CD14-positive monocyte (primary cell): ENCODE results near the gene LIN7B. TPM values are rescaled to one million over a fixed set of nuclear protein-coding genes. Genes with fewer than 3 reads are reported as not detected.

Source experiments
- DNase-seq, 3 donors: peaks; one replicate each; pipeline ENCODE4 v3.0.0-alpha.2; 2011 to 2022
- H2AFZ ChIP-seq: 2 replicates; pipeline ENCODE4 v1.6.0; 2012; ENCODE audit warnings: mild to moderate bottlenecking, low read depth, low read length, inconsistent platforms; ENCODE audit not compliant: insufficient read depth, poor library complexity, severe bottlenecking
- H3K27ac ChIP-seq, 2 donors: 1 replicate in 1 of 2; 2 replicates in 1 of 2; pipeline ENCODE4 v1.5.1; 2012 to 2013; ENCODE audit warnings: low read length in 2 of 2, control low read depth in 1 of 2, inconsistent platforms in 1 of 2, low read depth in 1 of 2, mild to moderate bottlenecking in 1 of 2
- H3K27me3 ChIP-seq, 2 donors: one replicate each; pipeline versions ENCODE4 v1.6.0 to v1.6.1; 2011 to 2013; ENCODE audit warnings: low read length in 2 of 2; ENCODE audit not compliant: control insufficient read depth in 2 of 2, insufficient read depth in 2 of 2
- H3K36me3 ChIP-seq, 2 donors: replicated peaks in 1 of 2; 1 replicate in 1 of 2; 2 replicates in 1 of 2; pipeline versions ENCODE4 v1.5.1 to v1.6.1; 2012 to 2013; ENCODE audit warnings: low read length in 2 of 2, control low read depth in 1 of 2, inconsistent platforms in 1 of 2, mild to moderate bottlenecking in 1 of 2; ENCODE audit not compliant: insufficient read depth in 2 of 2, control insufficient read depth in 1 of 2
- H3K4me1 ChIP-seq, 2 donors: 1 replicate in 1 of 2; 2 replicates in 1 of 2; pipeline versions ENCODE4 v1.5.1 to v1.6.1; 2012 to 2013; ENCODE audit warnings: low read length in 2 of 2, control low read depth in 1 of 2, inconsistent platforms in 1 of 2, mild to moderate bottlenecking in 1 of 2, moderate library complexity in 1 of 2; ENCODE audit not compliant: insufficient read depth in 2 of 2, control insufficient read depth in 1 of 2
- H3K4me2 ChIP-seq: replicated peaks from 2 replicates; pipeline ENCODE3; 2012; ENCODE audit warnings: low read length, moderate library complexity, mild to moderate bottlenecking; ENCODE audit not compliant: poor library complexity, severe bottlenecking; ENCODE audit errors: extremely low read depth
- H3K4me3 ChIP-seq, 3 experiments: fragments of 200-600 bp in 1 of 3; sonication (generic) in 1 of 3; replicated peaks in 1 of 3; 1 replicate in 2 of 3; 2 replicates in 1 of 3; pipeline ENCODE4 v1.5.1; 2011 to 2013; ENCODE audit warnings: low read length in 3 of 3, mild to moderate bottlenecking in 3 of 3, control low read depth in 2 of 3, low read depth in 2 of 3, inconsistent platforms in 1 of 3, moderate library complexity in 1 of 3
- H3K79me2 ChIP-seq: 2 replicates; pipeline ENCODE4 v1.6.0; 2012; ENCODE audit warnings: mild to moderate bottlenecking, control low read depth, inconsistent platforms, low read length, moderate library complexity; ENCODE audit not compliant: insufficient read depth
- H3K9ac ChIP-seq: 2 replicates; pipeline ENCODE4 v1.6.0; 2017; ENCODE audit warnings: low read length, mild to moderate bottlenecking; ENCODE audit not compliant: insufficient read depth, poor library complexity, severe bottlenecking
- H3K9me3 ChIP-seq, 2 donors: replicated peaks in 1 of 2; 1 replicate in 1 of 2; 2 replicates in 1 of 2; pipeline versions ENCODE4 v1.5.1 to v1.6.1; 2012 to 2013; ENCODE audit warnings: low read length in 2 of 2, control low read depth in 1 of 2; ENCODE audit not compliant: control insufficient read depth in 1 of 2, insufficient read depth in 1 of 2
- H4K20me1 ChIP-seq: 2 replicates; pipeline ENCODE4 v1.6.0; 2012; ENCODE audit warnings: mild to moderate bottlenecking, low read length, control low read depth, moderate library complexity; ENCODE audit not compliant: insufficient read depth
- H3K27ac Mint-ChIP-seq, 7 donors: one replicate each; pipeline ENCODE4 v1.8.0; 2020; ENCODE audit warnings: mild to moderate bottlenecking in 7 of 7, mixed read lengths in 7 of 7, moderate library complexity in 6 of 7, inconsistent platforms in 2 of 7
- H3K27me3 Mint-ChIP-seq, 3 donors: one replicate each; pipeline ENCODE4 v1.8.0; 2021 to 2022; ENCODE audit warnings: low read depth in 3 of 3, mild to moderate bottlenecking in 3 of 3, mixed read lengths in 3 of 3, moderate library complexity in 3 of 3, inconsistent platforms in 1 of 3
- H3K36me3 Mint-ChIP-seq, 2 donors: one replicate each; pipeline ENCODE4 v1.8.0; 2020; ENCODE audit warnings: mixed read lengths in 2 of 2, inconsistent platforms in 1 of 2, mild to moderate bottlenecking in 1 of 2
- H3K4me1 Mint-ChIP-seq: one replicate; pipeline ENCODE4 v1.8.0; 2020; ENCODE audit warnings: mild to moderate bottlenecking, mixed read lengths
- H3K4me3 Mint-ChIP-seq, 2 donors: one replicate each; pipeline ENCODE4 v1.8.0; 2020; ENCODE audit warnings: mild to moderate bottlenecking in 2 of 2, mixed read lengths in 2 of 2, moderate library complexity in 1 of 2
- H3K9me3 Mint-ChIP-seq, 7 donors: one replicate each; pipeline ENCODE4 v1.8.0; 2020 to 2022; ENCODE audit warnings: mixed read lengths in 7 of 7, mild to moderate bottlenecking in 6 of 7, moderate library complexity in 6 of 7, inconsistent platforms in 2 of 7
- WGBS: methylation state at CpG from one replicate; pipeline ENCODE4 v1.1.5; 2013; ENCODE audit warnings: missing lambda C conversion rate; ENCODE audit not compliant: insufficient coverage; 5-methylcytosine and 5-hydroxymethylcytosine counted together
- intact Hi-C, 2 donors: fragments of 100-400 bp; cut with micrococcal nuclease; formaldehyde crosslinking; loops; one replicate each; pipeline versions ENCODE4 v1.15.0 to v1.15.1; 2023
- polyA plus RNA-seq, 3 donors: library from polyadenylated mRNA; depleted of rRNA in 1 of 3; unstranded in 2 of 3; stranded (reverse) in 1 of 3; fragments of 300-500 nt in 2 of 3; fragments of >200 nt in 1 of 3; fragmentation: Illumina TruSeq in 2 of 3; gene quantifications; 1 replicate in 2 of 3; 2 replicates in 1 of 3; pipeline ENCODE4 v1.2.3, GENCODE V29; 2012 to 2021
- TF ChIP-seq, protein P1 (sequence below): fragments of 200-600 bp; IDR thresholded peaks from one replicate; pipeline ENCODE4 v1.8.0; 2022; ENCODE audit warnings: antibody characterized with exemption, mild to moderate bottlenecking

Gene LIN7B
- polyA plus RNA-seq, 3 donors, result 4.1 to 9.2 (median 4.2) TPM

DNA sequence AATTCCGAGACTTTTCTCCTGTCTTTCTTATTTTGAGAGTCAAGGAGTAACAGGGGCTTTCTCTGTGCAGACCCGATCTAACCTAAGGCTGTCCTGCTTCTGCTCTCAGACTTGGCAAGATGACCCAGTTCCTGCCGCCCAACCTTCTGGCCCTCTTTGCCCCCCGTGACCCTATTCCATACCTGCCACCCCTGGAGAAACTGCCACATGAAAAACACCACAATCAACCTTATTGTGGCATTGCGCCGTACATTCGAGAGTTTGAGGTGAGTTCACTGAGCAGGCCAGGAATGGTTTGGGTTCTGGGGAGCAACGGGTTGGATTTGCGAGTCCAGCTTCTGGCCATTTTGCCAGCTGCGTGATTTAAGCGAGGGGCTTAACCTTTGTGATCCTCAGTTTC lies 27.9 kb upstream of the LIN7B start:
- H3K36me3 Mint-ChIP-seq, result peaks cover 22 to 41% of the 10 kb centered on the region in 2 donors
- H4K20me1 ChIP-seq, result peaks cover 58% of the 10 kb centered on the region
- H3K9ac ChIP-seq, result peak overlapping the region; percentile 84
- H3K4me3 ChIP-seq, result peak overlapping the region; percentile 62 to 93 (median 71)
- no peaks in the 10 kb centered on the region for H3K9me3 ChIP-seq
- peak overlapping the region; percentile 91 to 94 for H3K4me3 Mint-ChIP-seq
- peak overlapping the region; percentile 86 to 95 (median 89) for H3K27ac Mint-ChIP-seq
- intact Hi-C loops, result loop anchor here in 1 of 2 donors (10.0 kb wide), 1 partner anchor 369 kb away; the partner anchor contains the start of genes ALDH16A1 and PIH1D1
- peaks cover 18 to 22% of the 10 kb centered on the region in 2 donors for H3K4me1 ChIP-seq
- TF ChIP-seq, protein P1, sequence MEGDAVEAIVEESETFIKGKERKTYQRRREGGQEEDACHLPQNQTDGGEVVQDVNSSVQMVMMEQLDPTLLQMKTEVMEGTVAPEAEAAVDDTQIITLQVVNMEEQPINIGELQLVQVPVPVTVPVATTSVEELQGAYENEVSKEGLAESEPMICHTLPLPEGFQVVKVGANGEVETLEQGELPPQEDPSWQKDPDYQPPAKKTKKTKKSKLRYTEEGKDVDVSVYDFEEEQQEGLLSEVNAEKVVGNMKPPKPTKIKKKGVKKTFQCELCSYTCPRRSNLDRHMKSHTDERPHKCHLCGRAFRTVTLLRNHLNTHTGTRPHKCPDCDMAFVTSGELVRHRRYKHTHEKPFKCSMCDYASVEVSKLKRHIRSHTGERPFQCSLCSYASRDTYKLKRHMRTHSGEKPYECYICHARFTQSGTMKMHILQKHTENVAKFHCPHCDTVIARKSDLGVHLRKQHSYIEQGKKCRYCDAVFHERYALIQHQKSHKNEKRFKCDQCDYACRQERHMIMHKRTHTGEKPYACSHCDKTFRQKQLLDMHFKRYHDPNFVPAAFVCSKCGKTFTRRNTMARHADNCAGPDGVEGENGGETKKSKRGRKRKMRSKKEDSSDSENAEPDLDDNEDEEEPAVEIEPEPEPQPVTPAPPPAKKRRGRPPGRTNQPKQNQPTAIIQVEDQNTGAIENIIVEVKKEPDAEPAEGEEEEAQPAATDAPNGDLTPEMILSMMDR, result no peak
- H3K4me2 ChIP-seq, result peak overlapping the region; percentile 96
- H3K27ac ChIP-seq, result peak overlapping the region in 1 of 2 donors; percentile 84
- H3K79me2 ChIP-seq, result peaks cover 57% of the 10 kb centered on the region
- DNase-seq, result no peak
- H3K4me1 Mint-ChIP-seq, result peaks cover 21% of the 10 kb centered on the region
- H3K9me3 Mint-ChIP-seq, result no peaks in the 10 kb centered on the region
- H3K27me3 Mint-ChIP-seq, result peaks cover under 1 to 2% (median 2%) of the 10 kb centered on the region in 3 donors
- H3K36me3 ChIP-seq, result peaks cover 26 to 39% of the 10 kb centered on the region in 2 donors
- no peaks in the 10 kb centered on the region for H3K27me3 ChIP-seq
- peak overlapping the region; percentile 82 for H2AFZ ChIP-seq
- 66% methylated on average over 7 of the region's 11 CpGs for WGBS

DNA sequence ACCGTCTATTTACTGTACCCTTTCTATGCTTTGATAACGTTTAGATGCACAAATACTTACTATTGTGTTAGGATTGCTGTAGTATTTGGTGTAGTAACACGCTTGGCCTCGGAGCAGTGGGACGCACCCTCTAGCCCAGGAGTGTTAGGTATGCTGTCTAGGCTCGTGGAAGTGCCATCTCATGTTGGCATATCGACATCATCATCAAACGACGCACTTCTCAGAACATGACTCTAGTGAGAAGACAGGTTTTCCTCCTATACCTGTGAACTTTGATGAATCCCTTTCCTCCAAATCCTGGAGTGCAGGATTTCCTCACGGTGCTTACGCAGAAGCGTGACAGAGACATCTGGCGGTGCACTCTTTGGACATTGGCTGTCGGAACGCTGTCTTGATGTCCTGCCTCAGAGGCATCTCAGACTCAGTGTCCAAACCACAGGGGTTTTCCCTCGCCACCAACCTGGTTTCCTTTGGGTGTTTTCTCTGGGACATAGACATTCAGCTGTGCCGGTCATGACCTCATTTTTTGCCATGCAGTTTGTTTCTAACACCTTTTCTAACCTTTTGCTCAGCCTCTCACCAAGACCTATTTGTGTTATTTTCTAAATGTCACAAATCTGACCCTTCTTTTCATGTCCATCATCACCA lies 22.7 kb upstream of the LIN7B start:
- Histone ChIP-seq H3K9ac (no peak overlapping the region), H3K4me1 (peaks cover 5 to 8% of the 10 kb centered on the region in 2 donors), H2AFZ (no peak overlapping the region), H3K79me2 (peaks cover 71% of the 10 kb centered on the region), H4K20me1 (peaks cover 93% of the 10 kb centered on the region), H3K4me3 (no peak overlapping the region), H3K27me3 (no peaks in the 10 kb centered on the region), H3K36me3 (peaks cover 71 to 91% of the 10 kb centered on the region in 2 donors), H3K27ac (no peak overlapping the region), H3K4me2 (no peak overlapping the region), H3K9me3 (no peaks in the 10 kb centered on the region)
- Mint-ChIP-seq H3K36me3 (peaks cover 65 to 91% of the 10 kb centered on the region in 2 donors), H3K4me3 (no peak overlapping the region), H3K27me3 (peaks cover 0 to 1% (median 0%) of the 10 kb centered on the region in 3 donors), H3K9me3 (no peaks in the 10 kb centered on the region), H3K27ac (no peak overlapping the region), H3K4me1 (peaks cover 11% of the 10 kb centered on the region)
- intact Hi-C loops, result loop anchor here in 1 of 2 donors (10.0 kb wide), 1 partner anchor 233 kb away; the partner anchor contains the start of gene SLC6A16
- 100% methylated on average over 8 of the region's 17 CpGs for WGBS
- TF ChIP-seq, protein P1, result no peak
- DNase-seq, result no peak
